AG04450 (cell line): ENCODE measurements around the gene PDE4D. TPM values are rescaled to one million over a fixed set of nuclear protein-coding genes. Genes with fewer than 3 reads are reported as not detected.

ENCODE experiments used
- CTCF ChIA-PET: fragments of 300-600, 350-600 bp; formaldehyde crosslinking; extraction: SDS; loops from one replicate; lab custom pipeline; 2022; ENCODE audit warnings: antibody characterized with exemption, inconsistent platforms; lab: Charles Lee
- POLR2A ChIA-PET: fragments of 350-600 bp; formaldehyde crosslinking; extraction: SDS; loops from one replicate; lab custom pipeline; 2021; ENCODE audit warnings: antibody characterized with exemption, inconsistent platforms; lab: Yijun Ruan, JAX
- DNase-seq: peaks from one replicate; pipeline ENCODE4 v3.0.0-alpha.2; 2011; ENCODE audit warnings: low read depth, low spot score
- H3K27ac ChIP-seq: one replicate; pipeline ENCODE4 v1.5.1; 2012; ENCODE audit warnings: low read depth, low read length, control low read depth
- H3K27me3 ChIP-seq: one replicate; pipeline ENCODE4 v1.6.0; 2012; ENCODE audit warnings: low read length; ENCODE audit not compliant: control insufficient read depth, insufficient read depth
- H3K4me3 ChIP-seq: 2 replicates; pipeline ENCODE4 v1.5.1; 2011; ENCODE audit warnings: mild to moderate bottlenecking, low read depth, low read length, control low read depth
- H3K9me3 ChIP-seq: 2 replicates; pipeline ENCODE4 v1.5.1; 2012; ENCODE audit warnings: low read length; ENCODE audit not compliant: control insufficient read depth, insufficient read depth
- polyA plus RNA-seq: library from polyadenylated mRNA; depleted of rRNA; stranded (reverse); fragments of >200 nt; gene quantifications from 2 replicates; pipeline ENCODE4 v1.2.3, GENCODE V29; 2011
- TF ChIP-seq, protein P1 (sequence below): IDR thresholded peaks from 2 replicates; pipeline ENCODE4 v1.5.1; 2011; ENCODE audit warnings: low read depth, low read length, control low read depth, inconsistent platforms

PDE4D gene
- polyA plus RNA-seq, 1 experiment: 12.0 TPM

GRCh38 chr5:59571067-59571466 lies 322.5 kb downstream of the PDE4D start:
- H3K4me3 ChIP-seq: no peak overlapping the region
- POLR2A ChIA-PET: no interaction called here
- DNase-seq: no peak
- no peaks in the 10 kb centered on the region for H3K9me3 ChIP-seq
- no peak overlapping the region for H3K27ac ChIP-seq
- TF ChIP-seq, protein P1, sequence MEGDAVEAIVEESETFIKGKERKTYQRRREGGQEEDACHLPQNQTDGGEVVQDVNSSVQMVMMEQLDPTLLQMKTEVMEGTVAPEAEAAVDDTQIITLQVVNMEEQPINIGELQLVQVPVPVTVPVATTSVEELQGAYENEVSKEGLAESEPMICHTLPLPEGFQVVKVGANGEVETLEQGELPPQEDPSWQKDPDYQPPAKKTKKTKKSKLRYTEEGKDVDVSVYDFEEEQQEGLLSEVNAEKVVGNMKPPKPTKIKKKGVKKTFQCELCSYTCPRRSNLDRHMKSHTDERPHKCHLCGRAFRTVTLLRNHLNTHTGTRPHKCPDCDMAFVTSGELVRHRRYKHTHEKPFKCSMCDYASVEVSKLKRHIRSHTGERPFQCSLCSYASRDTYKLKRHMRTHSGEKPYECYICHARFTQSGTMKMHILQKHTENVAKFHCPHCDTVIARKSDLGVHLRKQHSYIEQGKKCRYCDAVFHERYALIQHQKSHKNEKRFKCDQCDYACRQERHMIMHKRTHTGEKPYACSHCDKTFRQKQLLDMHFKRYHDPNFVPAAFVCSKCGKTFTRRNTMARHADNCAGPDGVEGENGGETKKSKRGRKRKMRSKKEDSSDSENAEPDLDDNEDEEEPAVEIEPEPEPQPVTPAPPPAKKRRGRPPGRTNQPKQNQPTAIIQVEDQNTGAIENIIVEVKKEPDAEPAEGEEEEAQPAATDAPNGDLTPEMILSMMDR: no peak
- H3K27me3 ChIP-seq: no peaks in the 10 kb centered on the region
- CTCF ChIA-PET: no interaction called here

DNA sequence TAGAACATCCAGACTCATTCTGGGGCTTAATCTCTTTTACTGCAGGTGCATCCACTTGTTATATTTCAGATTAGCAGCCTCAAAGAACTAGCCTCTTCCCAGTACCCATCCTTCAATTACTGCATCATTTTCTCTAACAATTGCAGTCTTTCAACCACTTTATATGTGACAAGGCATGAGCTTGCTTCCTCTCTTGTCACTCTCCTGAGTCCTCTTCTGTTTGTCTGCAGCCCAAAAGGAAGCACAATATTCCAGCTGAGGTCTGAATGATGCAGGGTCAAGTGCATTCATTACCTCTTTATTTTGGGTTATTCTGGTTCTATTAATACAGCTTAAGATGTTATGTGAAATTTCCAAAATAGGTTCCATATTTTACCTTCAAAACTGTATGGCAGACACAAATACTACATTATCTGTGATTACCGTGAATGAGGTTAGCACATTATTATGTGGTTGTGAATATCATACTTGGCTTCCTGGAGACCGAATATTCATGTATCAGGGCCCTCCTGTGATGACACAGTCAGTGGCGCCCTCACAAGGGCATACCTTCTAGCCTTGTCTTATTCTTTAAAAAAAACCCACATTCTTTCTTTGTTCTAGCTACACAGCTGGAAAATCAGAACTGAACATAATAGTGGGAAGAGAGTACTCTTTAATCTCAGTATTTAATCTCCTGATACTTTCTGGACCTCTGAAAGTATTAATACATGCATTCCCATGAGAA lies 323.8 kb downstream of the PDE4D start:
- TF ChIP-seq, protein P1: no peak
- Histone ChIP-seq H3K9me3 (no peaks in the 10 kb centered on the region), H3K27me3 (no peaks in the 10 kb centered on the region), H3K27ac (no peak overlapping the region), H3K4me3 (no peak overlapping the region)
- DNase-seq: no peak
- CTCF ChIA-PET: no interaction called here
- POLR2A ChIA-PET: no interaction called here

DNA sequence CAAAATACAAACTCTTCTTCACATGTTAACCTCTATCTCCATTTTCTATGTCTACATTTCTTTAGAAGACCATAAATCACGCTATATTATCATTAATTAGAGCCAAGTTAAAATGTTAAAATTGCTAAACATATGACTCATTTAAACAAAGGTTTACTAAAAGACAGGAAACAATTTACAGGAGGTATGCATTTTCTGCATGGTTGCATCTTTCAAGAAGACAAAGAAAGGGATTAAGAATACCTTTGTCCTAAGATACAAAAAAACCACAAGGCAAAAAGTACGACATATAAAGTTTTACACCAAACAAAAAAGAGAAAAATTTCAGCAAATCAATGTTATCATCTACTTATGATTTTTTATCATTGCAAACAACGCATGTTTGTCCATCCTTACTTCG lies 324.4 kb downstream of the PDE4D start:
- H3K27ac ChIP-seq: no peak overlapping the region
- TF ChIP-seq, protein P1: no peak
- DNase-seq: no peak
- H3K9me3 ChIP-seq: no peaks in the 10 kb centered on the region
- no peaks in the 10 kb centered on the region for H3K27me3 ChIP-seq
- no peak overlapping the region for H3K4me3 ChIP-seq
- CTCF ChIA-PET: no interaction called here
- POLR2A ChIA-PET: no interaction called here

- CTCF ChIA-PET: no interaction called here
- no peak overlapping the region for H3K27ac ChIP-seq
- H3K4me3 ChIP-seq: no peak overlapping the region
- TF ChIP-seq, protein P1: no peak
- no peaks in the 10 kb centered on the region for H3K27me3 ChIP-seq
- POLR2A ChIA-PET: no interaction called here
- H3K9me3 ChIP-seq: no peaks in the 10 kb centered on the region
- DNase-seq: no peak
Measured at GRCh38 chr5:59568161-59568560, 325.4 kb downstream of the PDE4D start.

GRCh38 chr5:59565551-59565950 lies 328.0 kb downstream of the PDE4D start:
- POLR2A ChIA-PET: no interaction called here
- DNase-seq: no peak
- CTCF ChIA-PET: no interaction called here

More at GRCh38 chr5:59565551-59565950, 328.0 kb downstream of the PDE4D start:
- Histone ChIP-seq H3K27ac (no peak overlapping the region), H3K9me3 (no peaks in the 10 kb centered on the region), H3K4me3 (no peak overlapping the region), H3K27me3 (no peaks in the 10 kb centered on the region)
- TF ChIP-seq, protein P1: no peak
